Body of pancreas (tissue), 4 donors: ENCODE results near the gene BAHCC1. TPM values are rescaled to one million over a fixed set of nuclear protein-coding genes. Genes with fewer than 3 reads are reported as not detected.

Source experiments
- ATAC-seq: fragments of 150-250 bp; one replicate; pipeline ENCODE4 v1.9.1; 2016
- DNase-seq, 4 donors: peaks; one replicate each; pipeline ENCODE4 v3.0.0-alpha.2; 2019
- H3K27ac ChIP-seq, 4 donors: fragments of 200-600 bp; sonication (generic); 1 replicate in 3 of 4; 2 replicates in 1 of 4; pipeline versions ENCODE4 v1.5.1 to v1.6.1; 2016 to 2019; ENCODE audit warnings: mild to moderate bottlenecking in 1 of 4, mixed read lengths in 1 of 4, moderate library complexity in 1 of 4
- H3K27me3 ChIP-seq, 2 donors: fragments of 200-600 bp; sonication (generic); one replicate each; pipeline ENCODE4 v1.6.0; 2016; ENCODE audit warnings: mild to moderate bottlenecking in 1 of 2
- H3K36me3 ChIP-seq, 2 donors: fragments of 200-600 bp; sonication (generic); replicated peaks in 1 of 2; 2 replicates each; pipeline ENCODE4 v1.5.1; 2016; ENCODE audit warnings: low read depth in 2 of 2; ENCODE audit not compliant: insufficient read depth in 1 of 2
- H3K4me1 ChIP-seq: fragments of 200-600 bp; sonication (generic); one replicate; pipeline ENCODE4 v1.6.0; 2016
- H3K4me3 ChIP-seq, 2 donors: fragments of 200-600 bp; sonication (generic); 1 replicate in 1 of 2; 2 replicates in 1 of 2; pipeline ENCODE4 v1.5.1; 2016 to 2019
- H3K9me3 ChIP-seq, 3 donors: fragments of 200-600 bp; sonication (generic); 1 replicate in 2 of 3; 2 replicates in 1 of 3; pipeline ENCODE4 v1.5.1; 2016
- CTCF ChIP-seq, 7 experiments: fragments of 450-650 bp in 4 of 7; fragments of 200-600 bp in 3 of 7; sonication (generic) in 3 of 7; IDR thresholded peaks; one replicate each; pipeline ENCODE4 v1.5.1; 2016 to 2019; ENCODE audit warnings: antibody characterized with exemption in 7 of 7
- POLR2A ChIP-seq, 3 donors: fragments of 450-650 bp; IDR thresholded peaks; one replicate each; pipeline ENCODE4 v1.6.1; 2016; ENCODE audit warnings: antibody characterized with exemption in 3 of 3, mild to moderate bottlenecking in 2 of 3
- WGBS, 2 donors: methylation state at CpG; one replicate each; pipeline ENCODE4 v1.1.5; 2017; 5-methylcytosine and 5-hydroxymethylcytosine counted together
- intact Hi-C: fragments of 100-400 bp; cut with DNase I; formaldehyde crosslinking; loops from one replicate; pipeline ENCODE4 v1.15.1; 2023
- total RNA-seq, 2 donors: library from RNA; depleted of rRNA; stranded (reverse); fragments of >200 nt; gene quantifications; one replicate each; pipeline ENCODE4 v1.1.0, GENCODE V29; 2016

Gene BAHCC1
- total RNA-seq, 2 donors from 2014 or later = 5.7 to 14.8 TPM

DNA sequence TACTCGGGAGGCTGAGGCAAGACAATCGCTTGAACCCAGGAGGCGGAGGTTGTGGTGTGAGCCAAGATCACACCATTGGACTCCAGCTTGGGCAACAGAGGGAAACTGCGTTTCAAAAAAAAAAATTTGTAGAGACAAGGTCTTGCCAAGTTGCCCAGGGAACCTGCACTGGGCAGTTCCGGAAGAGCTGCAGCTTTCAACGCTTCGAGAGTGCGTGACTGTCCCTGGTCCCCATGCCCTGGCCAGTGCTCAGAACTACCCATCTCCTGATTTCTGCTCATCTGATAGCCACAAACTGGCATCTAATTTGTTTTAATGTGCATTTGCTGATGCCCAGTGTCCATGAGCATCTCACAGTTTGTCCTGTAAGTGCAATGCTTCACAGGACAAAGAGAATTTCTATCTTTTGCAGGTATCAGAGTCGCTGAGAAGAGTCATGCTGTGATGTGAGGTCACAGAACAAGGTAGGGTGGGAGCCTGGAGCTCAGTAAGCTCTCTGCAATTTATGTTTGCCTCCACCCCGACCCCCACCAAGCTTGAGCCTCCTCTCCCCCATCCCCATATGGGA lies 113.5 kb downstream of the BAHCC1 start:
- peaks cover 26% of the 10 kb centered on the region for H3K4me1 ChIP-seq
- TF ChIP-seq POLR2A (IDR thresholded peaks at IDR 0.05) = peak in 1 of 3 donors; percentile 24
- no peak for TF ChIP-seq CTCF (IDR thresholded peaks at IDR 0.05)
- ATAC-seq = no peak
- no peaks in the 10 kb centered on the region for H3K9me3 ChIP-seq
- H3K4me3 ChIP-seq = no peak overlapping the region
- peaks cover 0 to 9% of the 10 kb centered on the region in 2 donors for H3K36me3 ChIP-seq
- intact Hi-C loops = no loop called here
- peak overlapping the region in 3 of 4 donors; percentile 44 to 100 (median 99) for H3K27ac ChIP-seq
- no peaks in the 10 kb centered on the region for H3K27me3 ChIP-seq
- 60 to 61% methylated on average over 10 of the region's 10 CpGs for WGBS, 2 donors
- peak in 1 of 4 donors; percentile 38 for DNase-seq

DNA sequence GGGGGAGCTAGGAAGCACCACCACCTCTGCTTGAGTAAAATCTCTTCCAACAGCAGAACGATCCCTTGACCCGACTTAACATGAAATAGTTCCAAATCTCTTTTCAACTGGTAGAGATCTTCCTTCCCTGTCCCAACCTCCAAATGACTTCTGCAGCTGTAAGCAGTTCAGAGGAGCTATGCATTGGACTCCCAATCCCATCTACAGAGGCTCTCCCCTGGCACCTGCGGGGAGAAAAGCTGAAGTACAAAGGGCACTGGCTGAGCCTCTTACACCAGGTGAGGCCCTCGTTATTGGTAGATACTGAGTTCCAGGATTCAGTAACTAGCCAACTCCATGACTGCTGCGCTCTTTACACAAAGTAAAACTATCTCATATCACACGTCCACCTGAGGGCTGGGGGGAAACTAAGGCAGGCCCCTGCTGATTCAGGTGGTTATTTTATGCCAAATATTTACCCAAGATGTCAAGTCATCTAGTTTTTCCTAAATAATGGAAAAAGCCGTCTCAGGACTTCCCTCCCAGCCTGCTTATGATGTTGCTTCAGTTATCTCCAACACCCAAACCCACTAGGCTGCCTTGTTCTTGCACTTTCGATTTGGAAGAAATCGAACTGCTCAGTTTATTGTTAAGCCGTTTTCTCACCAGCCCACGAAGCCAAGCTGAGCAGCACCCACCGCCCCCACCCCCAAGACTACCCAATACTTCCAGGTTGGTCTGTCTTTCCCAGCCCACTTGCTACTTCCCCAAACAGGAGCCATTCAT lies 114.1 kb downstream of the BAHCC1 start:
- Histone ChIP-seq H3K9me3 (no peaks in the 10 kb centered on the region), H3K36me3 (peaks cover 0 to 9% of the 10 kb centered on the region in 2 donors), H3K27me3 (no peaks in the 10 kb centered on the region), H3K27ac (peak overlapping the region in 3 of 4 donors; percentile 44 to 100 (median 99)), H3K4me3 (peak overlapping the region; percentile 4 to 90), H3K4me1 (peaks cover 32% of the 10 kb centered on the region)
- TF ChIP-seq POLR2A (IDR thresholded peaks at IDR 0.05) (peak in 2 of 3 donors; percentile 26 to 30), CTCF (IDR thresholded peaks at IDR 0.05) (peak in 1 of 7 experiments; percentile 13)
- DNase-seq = peak in 2 of 4 donors; percentile 36 to 50
- ATAC-seq = no peak
- WGBS, 2 donors = 23 to 27% methylated on average over 12 of the region's 12 CpGs
- intact Hi-C loops = no loop called here

- DNase-seq = no peak
- 6 to 10% methylated on average over 16 to 22 of the region's 22 CpGs for WGBS, 2 donors
- Histone ChIP-seq H3K27me3 (no peaks in the 10 kb centered on the region), H3K27ac (peak overlapping the region in 3 of 4 donors; percentile 44 to 100 (median 99)), H3K9me3 (no peaks in the 10 kb centered on the region), H3K36me3 (peaks cover 0 to 9% of the 10 kb centered on the region in 2 donors), H3K4me1 (peaks cover 32% of the 10 kb centered on the region), H3K4me3 (peak overlapping the region; percentile 90 to 99)
- no peak for TF ChIP-seq POLR2A (IDR thresholded peaks at IDR 0.05)
- TF ChIP-seq CTCF (IDR thresholded peaks at IDR 0.05) = no peak
- intact Hi-C loops = no loop called here
- ATAC-seq = no peak
Measured at GRCh38 chr17:81509972-81510784, 114.9 kb downstream of the BAHCC1 start.

DNA sequence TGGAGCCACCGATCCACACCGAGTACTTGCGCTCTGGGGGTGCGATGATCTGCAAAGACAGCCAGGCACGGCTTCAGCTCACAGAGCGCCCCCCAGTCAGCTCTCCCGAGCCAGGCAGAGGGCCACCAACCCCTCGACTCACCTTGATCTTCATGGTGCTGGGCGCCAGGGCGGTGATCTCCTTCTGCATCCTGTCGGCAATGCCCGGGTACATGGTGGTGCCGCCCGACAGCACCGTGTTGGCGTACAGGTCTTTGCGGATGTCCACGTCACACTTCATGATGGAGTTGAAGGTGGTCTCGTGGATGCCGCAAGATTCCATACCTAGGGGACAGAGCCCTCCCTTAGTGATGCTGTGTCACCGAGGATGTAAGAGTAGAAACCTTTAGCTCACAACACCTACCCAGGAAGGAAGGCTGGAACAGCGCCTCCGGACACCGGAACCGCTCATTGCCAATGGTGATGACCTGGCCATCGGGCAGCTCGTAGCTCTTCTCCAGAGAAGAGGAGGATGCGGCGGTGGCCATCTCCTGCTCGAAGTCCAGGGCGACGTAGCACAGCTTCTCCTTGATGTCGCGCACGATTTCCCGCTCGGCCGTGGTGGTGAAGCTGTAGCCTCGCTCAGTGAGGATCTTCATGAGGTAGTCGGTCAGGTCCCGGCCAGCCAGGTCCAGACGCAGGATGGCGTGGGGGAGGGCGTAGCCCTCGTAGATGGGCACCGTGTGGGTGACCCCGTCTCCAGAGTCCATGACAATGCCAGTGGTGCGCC lies 115.7 kb downstream of the BAHCC1 start:
- H3K36me3 ChIP-seq = peaks cover 0 to 9% of the 10 kb centered on the region in 2 donors
- ATAC-seq (no peak), DNase-seq (peak in 2 of 4 donors; percentile 37 to 44)
- 4% methylated on average over 8 to 48 of the region's 48 CpGs for WGBS, 2 donors
- peak overlapping the region; percentile 13 to 100 (median 99) for H3K27ac ChIP-seq
- H3K4me1 ChIP-seq = peaks cover 39% of the 10 kb centered on the region
- H3K9me3 ChIP-seq = no peaks in the 10 kb centered on the region
- no peaks in the 10 kb centered on the region for H3K27me3 ChIP-seq
- peak in 1 of 7 experiments; percentile 1 for TF ChIP-seq CTCF (IDR thresholded peaks at IDR 0.05)
- no peak for TF ChIP-seq POLR2A (IDR thresholded peaks at IDR 0.05)
- intact Hi-C loops = no loop called here
- H3K4me3 ChIP-seq = peak overlapping the region; percentile 90 to 99
